ENCODE data around the gene BHLHA9. TPM values are rescaled to one million over a fixed set of nuclear protein-coding genes. Genes with fewer than 3 reads are reported as not detected.

BHLHA9 gene
- total and polyA plus RNA-seq, 9 of the 15 experiments (the other 6 are each of a cell fraction or from before 2014, with no cell fraction given): not detected

GRCh38 chr17:1294157-1294717 is 24.0 kb downstream of the BHLHA9 start:
- Histone ChIP-seq H3K4me3 (no peak overlapping the region), H3K27me3 (ENCODE audit: control insufficient read depth in 2 of 2, insufficient read depth in 2 of 2, low read length in 2 of 2) (peaks cover 8 to 45% of the 10 kb centered on the region in 2 experiments), H3K4me2 (ENCODE audit: insufficient read depth, low read length) (no peak overlapping the region), H3K9me3 (replicated peaks; ENCODE audit: control insufficient read depth, insufficient read depth, low read depth, low read length) (no peaks in the 10 kb centered on the region), H4K20me1 (replicated peaks; ENCODE audit: control insufficient read depth, insufficient read depth, low read length) (no peaks in the 10 kb centered on the region; the same call in 1 of the 2 replicates), H3K9me1 (ENCODE audit: control insufficient read depth, insufficient read depth, low read length) (no peaks in the 10 kb centered on the region), H3K27ac (ENCODE audit: extremely low read depth, low read depth, low read length) (no peak overlapping the region), H3K36me3 (ENCODE audit: control insufficient read depth, insufficient read depth, low read length) (no peaks in the 10 kb centered on the region), H3K79me2 (ENCODE audit: control insufficient read depth, insufficient read depth, low read length) (no peaks in the 10 kb centered on the region), H2AFZ (ENCODE audit: low read depth, low read length) (no peak overlapping the region), H3K4me1 (replicated peaks in 1 of 2; ENCODE audit: control insufficient read depth in 2 of 2, insufficient read depth in 2 of 2, low read length in 2 of 2) (peaks cover 0 to 8% of the 10 kb centered on the region in 2 experiments; a peak in 2 of 5 replicates), H3K9ac (ENCODE audit: insufficient read depth in 1 of 2, low read depth in 2 of 2, low read length in 2 of 2) (no peak overlapping the region)
- ChIA-PET CTCF (ENCODE audit: low intra/inter-chr PET ratio) (no interaction called here), POLR2A (no interaction called here)
- intact Hi-C loops (cut with micrococcal nuclease): no loop called here
- WGBS (ENCODE audit: insufficient coverage, low coverage, missing lambda C conversion rate): 1% methylated on average over 7 of the region's 12 CpGs
- in situ Hi-C loops (cut with MboI): no loop called here
- FAIRE-seq (no peak), DNase-seq (ENCODE audit: extremely low read depth in 1 of 4, low spot score in 3 of 4) (no peak), ATAC-seq (no peak)
- BruUV-seq (replicated peaks): no TSS peak
- TF ChIP-seq NKRF (IDR thresholded peaks at IDR 0.05; ENCODE audit: borderline replicate concordance) (no peak), SOX6 (IDR thresholded peaks at IDR 0.05) (no peak), PHB (CRISPR knock-in tag; IDR thresholded peaks at IDR 0.05) (no peak), STAG1 (CRISPR knock-in tag; IDR thresholded peaks at IDR 0.05; ENCODE audit: borderline replicate concordance) (no peak), ZBTB26 (CRISPR knock-in tag; IDR thresholded peaks at IDR 0.05) (no peak), ZBTB11 (CRISPR knock-in tag; IDR thresholded peaks at IDR 0.05) (no peak), MTA1 (IDR thresholded peaks at IDR 0.05; ENCODE audit: borderline replicate concordance) (no peak), CSDE1 (IDR thresholded peaks at IDR 0.05) (no peak), ZNF766 (CRISPR knock-in tag; conservative IDR thresholded peaks at IDR 0.05) (no peak), JUNB (CRISPR knock-in tag; conservative IDR thresholded peaks at IDR 0.05) (no peak)

Measured in K562 (cell line).